ENCODE results near the gene CDK11B.
"Not testable (repeated sequence)": the region's sequence is repeated elsewhere in the genome, so short reads cannot be mapped to it uniquely, and the experiment has no call there.

Gene CDK11B

DNA sequence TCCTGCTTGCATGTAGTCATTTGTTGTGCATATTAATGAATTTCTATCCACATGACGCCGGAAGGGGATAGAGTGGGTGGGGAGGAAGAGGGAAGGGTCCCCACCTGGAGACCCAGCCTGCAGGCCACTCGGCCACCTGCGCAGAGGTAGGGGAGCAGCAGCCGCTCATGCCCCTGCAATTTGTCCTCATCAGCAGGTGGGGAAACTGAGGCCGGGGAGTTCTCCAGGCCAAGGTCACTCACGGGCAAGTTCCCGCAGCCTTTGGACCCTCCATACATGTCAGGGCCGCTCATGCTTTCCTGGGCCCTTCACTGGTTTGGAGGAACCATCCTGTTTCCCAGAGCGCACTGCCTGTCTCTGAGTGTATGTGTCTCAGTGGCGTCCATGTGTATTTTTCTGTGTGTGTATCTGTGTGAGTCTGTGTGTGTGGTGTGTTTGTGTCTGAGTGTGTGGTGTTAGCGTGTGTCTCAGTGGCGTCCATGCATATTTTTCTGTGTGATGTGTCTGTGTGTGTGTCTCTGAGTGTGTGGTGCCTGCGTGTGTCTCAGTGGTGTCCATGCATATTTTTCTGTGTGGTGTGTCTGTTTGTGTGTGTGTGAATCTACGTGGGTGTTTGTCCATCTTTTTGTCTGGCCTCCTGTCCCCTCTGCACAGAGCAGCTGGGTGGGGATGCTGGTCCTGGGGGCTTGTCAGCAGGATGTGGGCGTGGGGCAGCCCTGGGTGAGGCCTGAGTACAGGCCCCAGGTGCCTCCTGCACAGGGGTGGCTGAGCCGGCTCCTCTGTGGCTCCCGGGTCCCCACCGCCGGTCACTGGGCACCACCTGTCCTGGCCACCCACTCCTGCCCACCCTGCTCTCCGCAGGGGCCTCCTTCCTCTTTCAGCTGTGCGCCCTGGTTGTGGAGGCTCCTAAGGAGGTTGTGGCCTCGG lies 37.9 kb upstream of the CDK11B start:
- not testable (repeated sequence) for H3K9ac ChIP-seq (ENCODE audit: low read length); H3K36me3 ChIP-seq (ENCODE audit: control insufficient read depth, insufficient read depth, low read length); H3K27me3 ChIP-seq (ENCODE audit: control insufficient read depth, insufficient read depth, low read length); H3K4me3 ChIP-seq (ENCODE audit: low read length); H3K27ac ChIP-seq (ENCODE audit: low read depth, low read length); H3K4me1 ChIP-seq (ENCODE audit: control insufficient read depth, insufficient read depth, low read length)

GRCh38 chr1:1692714-1693647 lies 34.2 kb upstream of the CDK11B start, which contains the start of gene SLC35E2B:
SLC35E2B (minus strand) TSS chr1:1692795; CDS start chr1:1676699, 16,096 bp downstream.
- H3K36me3 ChIP-seq (ENCODE audit: control insufficient read depth, insufficient read depth, low read length); H3K9ac ChIP-seq (ENCODE audit: low read length); H3K27me3 ChIP-seq (ENCODE audit: control insufficient read depth, insufficient read depth, low read length); H3K4me1 ChIP-seq (ENCODE audit: control insufficient read depth, insufficient read depth, low read length): not testable (repeated sequence)
- Histone ChIP-seq H3K27ac (ENCODE audit: low read depth, low read length) (peak within 1 kb of the TSS; percentile 79), H3K4me3 (ENCODE audit: low read length) (peak within 1 kb of the TSS; percentile 66)

- not testable (repeated sequence) for H3K4me1 ChIP-seq (ENCODE audit: control insufficient read depth, insufficient read depth, low read length); H3K27me3 ChIP-seq (ENCODE audit: control insufficient read depth, insufficient read depth, low read length); H3K36me3 ChIP-seq (ENCODE audit: control insufficient read depth, insufficient read depth, low read length); H3K9ac ChIP-seq (ENCODE audit: low read length)
- Histone ChIP-seq H3K27ac (ENCODE audit: low read depth, low read length) (peak overlapping the region; percentile 79), H3K4me3 (ENCODE audit: low read length) (peak overlapping the region; percentile 66)
Measured at GRCh38 chr1:1692324-1692713, 33.5 kb upstream of the CDK11B start.

DNA sequence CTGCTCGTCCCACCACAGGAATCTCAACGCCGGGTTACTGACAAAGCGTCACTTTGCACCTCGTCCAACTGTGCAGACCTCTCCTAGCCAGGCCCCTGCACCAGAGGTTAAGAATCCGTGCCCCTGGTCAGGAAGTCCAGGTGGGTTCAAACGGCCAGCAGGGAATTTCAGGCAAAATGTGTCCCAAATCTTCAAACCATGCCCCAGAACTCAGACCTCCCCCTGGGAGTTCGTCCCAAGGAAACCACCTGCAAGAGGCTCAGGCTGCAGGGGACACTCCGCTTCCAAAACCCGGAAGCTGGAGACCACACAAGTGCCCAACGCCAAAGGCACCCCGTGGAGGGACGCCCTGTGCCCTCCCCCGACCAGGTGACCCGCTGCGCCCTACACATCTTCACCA lies 32.6 kb upstream of the CDK11B start:
- not testable (repeated sequence) for H3K9ac ChIP-seq (ENCODE audit: low read length); H3K27ac ChIP-seq (ENCODE audit: low read depth, low read length); H3K36me3 ChIP-seq (ENCODE audit: control insufficient read depth, insufficient read depth, low read length); H3K4me1 ChIP-seq (ENCODE audit: control insufficient read depth, insufficient read depth, low read length); H3K27me3 ChIP-seq (ENCODE audit: control insufficient read depth, insufficient read depth, low read length); H3K4me3 ChIP-seq (ENCODE audit: low read length)

DNA sequence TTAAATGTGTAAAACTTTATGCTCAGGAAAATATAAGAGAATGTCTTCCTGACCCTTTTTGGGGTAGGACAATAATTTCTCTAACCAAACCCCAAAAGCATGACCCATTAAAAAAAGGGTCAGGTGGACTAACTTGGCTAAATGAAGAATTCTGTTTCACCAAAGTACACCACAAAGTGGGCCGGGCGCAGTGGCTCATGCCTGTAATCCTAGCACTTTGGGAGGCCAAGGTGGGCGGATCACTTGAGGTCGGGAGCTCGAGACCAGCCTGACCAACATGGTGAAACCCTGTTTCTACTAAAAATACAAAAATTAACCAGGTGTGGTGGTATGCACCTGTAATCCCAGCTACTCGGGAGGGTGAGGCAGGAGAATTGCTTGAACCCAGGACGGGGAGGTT lies 30.7 kb upstream of the CDK11B start:
- H3K4me1 ChIP-seq (ENCODE audit: control insufficient read depth, insufficient read depth, low read length); H3K9ac ChIP-seq (ENCODE audit: low read length); H3K27ac ChIP-seq (ENCODE audit: low read depth, low read length); H3K4me3 ChIP-seq (ENCODE audit: low read length); H3K36me3 ChIP-seq (ENCODE audit: control insufficient read depth, insufficient read depth, low read length); H3K27me3 ChIP-seq (ENCODE audit: control insufficient read depth, insufficient read depth, low read length): not testable (repeated sequence)

- no peak overlapping the region for H3K9ac ChIP-seq (ENCODE audit: low read length)
- H3K27ac ChIP-seq (ENCODE audit: low read depth, low read length) = no peak overlapping the region
- no peaks in the 10 kb centered on the region for H3K4me1 ChIP-seq (ENCODE audit: control insufficient read depth, insufficient read depth, low read length)
- peaks cover 4% of the 10 kb centered on the region for H3K36me3 ChIP-seq (ENCODE audit: control insufficient read depth, insufficient read depth, low read length)
- H3K27me3 ChIP-seq (ENCODE audit: control insufficient read depth, insufficient read depth, low read length) = no peaks in the 10 kb centered on the region
- H3K4me3 ChIP-seq (ENCODE audit: low read length) = no peak overlapping the region
Measured at GRCh38 chr1:1687846-1688245, 29.0 kb upstream of the CDK11B start.

- Histone ChIP-seq H3K27me3 (ENCODE audit: control insufficient read depth, insufficient read depth, low read length) (no peaks in the 10 kb centered on the region), H3K9ac (ENCODE audit: low read length) (no peak overlapping the region), H3K4me1 (ENCODE audit: control insufficient read depth, insufficient read depth, low read length) (no peaks in the 10 kb centered on the region), H3K4me3 (ENCODE audit: low read length) (no peak overlapping the region), H3K27ac (ENCODE audit: low read depth, low read length) (no peak overlapping the region), H3K36me3 (ENCODE audit: control insufficient read depth, insufficient read depth, low read length) (peaks cover 4% of the 10 kb centered on the region)
Measured at GRCh38 chr1:1684031-1684681, 25.4 kb upstream of the CDK11B start.

DNA sequence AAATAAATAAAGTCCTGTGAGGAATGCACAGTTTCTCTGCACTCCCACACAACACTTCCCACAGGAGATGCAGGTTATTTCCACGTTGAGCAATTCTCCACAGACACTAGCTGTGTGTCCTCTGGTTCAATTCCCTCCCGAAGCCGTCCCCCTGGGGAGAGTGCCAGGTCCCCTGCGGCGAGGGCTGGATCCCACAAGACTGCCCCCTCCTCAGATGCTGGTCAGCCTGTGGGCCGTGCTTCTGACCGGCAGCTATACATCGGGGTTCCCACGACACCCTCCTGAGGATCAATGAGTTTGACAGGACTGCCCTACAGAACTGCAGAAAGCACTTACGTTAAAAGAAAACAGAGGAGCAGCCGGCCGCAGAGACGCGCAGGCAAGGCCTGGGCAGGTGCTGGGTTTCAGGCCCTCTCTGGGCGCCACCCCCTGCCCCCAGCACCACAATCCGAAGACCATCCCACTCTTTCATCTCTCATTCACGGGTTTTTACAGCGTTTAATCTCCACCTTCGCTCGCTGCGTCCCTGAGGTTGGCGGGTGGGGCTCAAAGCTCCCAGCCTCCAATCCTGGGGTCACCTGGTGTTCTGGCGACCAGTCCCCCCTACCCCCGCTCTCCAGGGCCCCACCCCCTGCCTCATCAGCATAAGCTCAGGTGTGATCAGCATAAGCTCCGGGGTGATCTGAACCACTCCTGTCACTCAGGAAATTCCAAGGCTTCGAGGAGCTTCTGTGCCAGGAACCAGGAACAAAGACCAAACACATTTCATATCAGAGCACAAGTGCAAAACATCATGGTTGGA lies 24.5 kb upstream of the CDK11B start:
- peaks cover 4% of the 10 kb centered on the region for H3K36me3 ChIP-seq (ENCODE audit: control insufficient read depth, insufficient read depth, low read length)
- H3K9ac ChIP-seq (ENCODE audit: low read length) = no peak overlapping the region
- H3K27ac ChIP-seq (ENCODE audit: low read depth, low read length) = no peak overlapping the region
- H3K4me3 ChIP-seq (ENCODE audit: low read length) = no peak overlapping the region
- H3K27me3 ChIP-seq (ENCODE audit: control insufficient read depth, insufficient read depth, low read length) = no peaks in the 10 kb centered on the region
- H3K4me1 ChIP-seq (ENCODE audit: control insufficient read depth, insufficient read depth, low read length) = no peaks in the 10 kb centered on the region

DNA sequence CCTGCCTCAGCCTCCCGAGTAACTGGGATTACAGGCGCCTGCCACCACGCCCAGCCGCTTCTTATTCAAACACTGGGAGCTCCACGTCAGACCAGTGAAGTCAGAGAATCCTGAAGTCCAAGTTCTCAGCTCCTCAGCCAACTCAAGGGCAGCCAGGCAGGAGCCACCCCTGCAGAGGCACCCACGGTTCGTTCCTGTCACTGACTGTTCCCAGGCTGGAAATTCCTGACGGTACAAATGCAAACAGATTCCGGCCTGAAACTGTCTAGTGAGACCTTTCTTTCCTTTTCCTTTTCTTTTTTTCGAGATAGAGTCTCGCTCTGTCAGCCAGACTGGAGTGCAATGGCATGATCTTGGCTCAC lies 22.1 kb upstream of the CDK11B start:
- Histone ChIP-seq H3K4me3 (ENCODE audit: low read length) (no peak overlapping the region), H3K36me3 (ENCODE audit: control insufficient read depth, insufficient read depth, low read length) (no peaks in the 10 kb centered on the region), H3K27me3 (ENCODE audit: control insufficient read depth, insufficient read depth, low read length) (no peaks in the 10 kb centered on the region), H3K9ac (ENCODE audit: low read length) (no peak overlapping the region), H3K4me1 (ENCODE audit: control insufficient read depth, insufficient read depth, low read length) (no peaks in the 10 kb centered on the region), H3K27ac (ENCODE audit: low read depth, low read length) (no peak overlapping the region)

- H3K4me3 ChIP-seq (ENCODE audit: low read length) = no peak overlapping the region
- H3K27ac ChIP-seq (ENCODE audit: low read depth, low read length) = no peak overlapping the region
- H3K4me1 ChIP-seq (ENCODE audit: control insufficient read depth, insufficient read depth, low read length) = no peaks in the 10 kb centered on the region
- H3K27me3 ChIP-seq (ENCODE audit: control insufficient read depth, insufficient read depth, low read length) = no peaks in the 10 kb centered on the region
- H3K36me3 ChIP-seq (ENCODE audit: control insufficient read depth, insufficient read depth, low read length) = no peaks in the 10 kb centered on the region
- no peak overlapping the region for H3K9ac ChIP-seq (ENCODE audit: low read length)
Measured at GRCh38 chr1:1680031-1680911, 21.5 kb upstream of the CDK11B start.

Data from rectal smooth muscle tissue (tissue), 1 donor.